Suprapubic skin (tissue), 4 donors: ENCODE measurements around the gene UPF2. TPM values are rescaled to one million over a fixed set of nuclear protein-coding genes. Genes with fewer than 3 reads are reported as not detected.

Source experiments
- DNase-seq, 2 donors: peaks; one replicate each; pipeline ENCODE4 v3.0.0-alpha.2; 2019; ENCODE audit warnings: low spot score in 2 of 2
- H3K27ac ChIP-seq: fragments of 200-600 bp; sonication (generic); one replicate; pipeline ENCODE4 v1.5.1; 2019
- H3K27me3 ChIP-seq: fragments of 200-600 bp; sonication (generic); one replicate; pipeline ENCODE4 v1.5.1; 2019
- H3K36me3 ChIP-seq: fragments of 200-600 bp; sonication (generic); one replicate; pipeline ENCODE4 v1.5.1; 2019
- H3K4me1 ChIP-seq: fragments of 200-600 bp; sonication (generic); one replicate; pipeline ENCODE4 v1.5.1; 2019
- H3K4me3 ChIP-seq: fragments of 200-600 bp; sonication (generic); one replicate; pipeline ENCODE4 v1.5.1; 2019; ENCODE audit warnings: mild to moderate bottlenecking
- H3K9me3 ChIP-seq: fragments of 200-600 bp; sonication (generic); one replicate; pipeline ENCODE4 v1.5.1; 2019
- CTCF ChIP-seq, 2 donors: fragments of 200-600 bp in 1 of 2; fragments of 450-650 bp in 1 of 2; sonication (generic) in 1 of 2; IDR thresholded peaks; one replicate each; pipeline ENCODE4 v1.5.1; 2016 to 2019; ENCODE audit warnings: antibody characterized with exemption in 2 of 2, mild to moderate bottlenecking in 1 of 2, moderate library complexity in 1 of 2
- EP300 ChIP-seq: sonication (generic); formaldehyde crosslinking; IDR thresholded peaks from one replicate; pipeline ENCODE4 v1.6.1; 2017; ENCODE audit warnings: antibody characterized with exemption
- POLR2A ChIP-seq, 2 donors: fragments of 450-650 bp; IDR thresholded peaks; one replicate each; pipeline ENCODE4 v1.6.1; 2017; ENCODE audit warnings: antibody characterized with exemption in 2 of 2, mild to moderate bottlenecking in 2 of 2, moderate library complexity in 2 of 2
- POLR2AphosphoS5 ChIP-seq, 3 donors: sonication (generic); formaldehyde crosslinking; IDR thresholded peaks; one replicate each; pipeline ENCODE4 v1.6.1; 2017; ENCODE audit warnings: antibody characterized with exemption in 3 of 3
- WGBS: methylation state at CpG from one replicate; pipeline ENCODE4 v1.1.5; 2018; 5-methylcytosine and 5-hydroxymethylcytosine counted together
- total RNA-seq, 4 donors: library from RNA; depleted of rRNA; stranded (reverse); fragments of >200 nt; gene quantifications; one replicate each; pipeline ENCODE4 v1.1.0, GENCODE V29; 2016

UPF2 gene
- total RNA-seq, 4 donors from 2014 or later, result 15.6 to 31.9 (median 16.1) TPM

GRCh38 chr10:11870900-11871400 is 171.7 kb downstream of the UPF2 start:
- Histone ChIP-seq H3K27ac (peak overlapping the region; percentile 5), H3K36me3 (no peaks in the 10 kb centered on the region), H3K4me1 (peaks cover 33% of the 10 kb centered on the region), H3K9me3 (no peaks in the 10 kb centered on the region), H3K27me3 (peaks cover 3% of the 10 kb centered on the region), H3K4me3 (no peak overlapping the region)
- TF ChIP-seq EP300, result no peak
- no peak for TF ChIP-seq CTCF (IDR thresholded peaks at IDR 0.05)
- TF ChIP-seq POLR2A (IDR thresholded peaks at IDR 0.05), result no peak
- no peak for TF ChIP-seq POLR2AphosphoS5 (IDR thresholded peaks at IDR 0.05)
- no peak for DNase-seq
- 78% methylated on average over 7 of the region's 7 CpGs for WGBS

- no peak for TF ChIP-seq POLR2AphosphoS5 (IDR thresholded peaks at IDR 0.05)
- TF ChIP-seq EP300, result no peak
- TF ChIP-seq CTCF (IDR thresholded peaks at IDR 0.05), result no peak
- TF ChIP-seq POLR2A (IDR thresholded peaks at IDR 0.05), result no peak
- 45% methylated on average over 8 of the region's 8 CpGs for WGBS
- no peaks in the 10 kb centered on the region for H3K36me3 ChIP-seq
- no peaks in the 10 kb centered on the region for H3K9me3 ChIP-seq
- H3K27ac ChIP-seq, result peak overlapping the region; percentile 5
- DNase-seq, result no peak
- H3K27me3 ChIP-seq, result peaks cover 3% of the 10 kb centered on the region
- peaks cover 28% of the 10 kb centered on the region for H3K4me1 ChIP-seq
- H3K4me3 ChIP-seq, result peak overlapping the region; percentile 38
Measured at GRCh38 chr10:11870461-11870780, 172.2 kb downstream of the UPF2 start.

Other genes starting within 250 kb of the UPF2 start
- gene PROSER2, start 219.5 kb downstream of the UPF2 start, total RNA-seq, result 1 to 10 TPM; 5.6 to 8.5 (median 6.3) TPM
- 10 to 100 TPM in 3 of 4 donors, 1 to 10 TPM in 1; 9.1 to 21.2 (median 18.3) TPM for gene DHTKD1, start 26.1 kb upstream of the UPF2 start, total RNA-seq
- gene SEC61A2, start 86.9 kb upstream of the UPF2 start, total RNA-seq, result 10 to 100 TPM in 1 of 4 donors, 1 to 10 TPM in 3; 3.5 to 18.3 (median 7.3) TPM
- 10 to 100 TPM; 37.2 to 49.2 (median 41.8) TPM for gene NUDT5, start 153.1 kb upstream of the UPF2 start, total RNA-seq
- 10 to 100 TPM; 58.1 to 86.7 (median 69.3) TPM for gene CDC123, start 153.4 kb upstream of the UPF2 start, total RNA-seq